Spinal cord (tissue), 10 donors: Measurements from ENCODE around the gene UBAC2. TPM values are rescaled to one million over a fixed set of nuclear protein-coding genes. Genes with fewer than 3 reads are reported as not detected.
A peak's percentile ranks its signal among the peaks of the same experiment; 100 is the strongest.

Experiments used
- DNase-seq, 6 donors: peaks; one replicate each; pipeline versions ENCODE4 v3.0.0 to v3.0.0-alpha.2; 2013 to 2015; ENCODE audit warnings: low spot score in 6 of 6, low read depth in 4 of 6
- H3K27ac ChIP-seq: one replicate; pipeline ENCODE4 v1.5.1; 2013; ENCODE audit warnings: low read depth, low read length, control low read depth
- H3K27me3 ChIP-seq: one replicate; pipeline ENCODE4 v1.6.1; 2013; ENCODE audit warnings: low read length; ENCODE audit not compliant: control insufficient read depth, insufficient read depth
- H3K36me3 ChIP-seq: one replicate; pipeline ENCODE4 v1.6.1; 2013; ENCODE audit warnings: low read length; ENCODE audit not compliant: control insufficient read depth, insufficient read depth
- H3K4me1 ChIP-seq: one replicate; pipeline ENCODE4 v1.6.1; 2013; ENCODE audit warnings: low read length; ENCODE audit not compliant: control insufficient read depth, insufficient read depth
- H3K4me3 ChIP-seq: one replicate; pipeline ENCODE4 v1.5.1; 2013; ENCODE audit warnings: low read depth, low read length, control low read depth
- H3K9me3 ChIP-seq: one replicate; pipeline ENCODE4 v1.6.1; 2013; ENCODE audit warnings: low read length; ENCODE audit not compliant: control insufficient read depth, insufficient read depth
- WGBS: methylation state at CpG from one replicate; pipeline ENCODE4 v1.1.5; 2013; ENCODE audit warnings: missing lambda C conversion rate; ENCODE audit not compliant: insufficient coverage; 5-methylcytosine and 5-hydroxymethylcytosine counted together
- polyA plus RNA-seq, 2 donors: library from polyadenylated mRNA; unstranded; fragments of 120-200 nt; gene quantifications; one replicate each; pipeline ENCODE4 v1.2.1, GENCODE V29; 2013; ENCODE audit not compliant: insufficient read length in 2 of 2
- total RNA-seq, 2 donors: library from RNA; depleted of rRNA in 1 of 2; stranded (reverse); fragments of 120-200 nt in 1 of 2; fragments of >200 nt in 1 of 2; gene quantifications; one replicate each; pipeline versions ENCODE4 v1.2.3 to v1.2.4, GENCODE V29; 2013 to 2014
- donor health status: healthy.

The UBAC2 gene
- total and polyA plus RNA-seq, 4 donors: 37.9 to 60.3 (median 53.8) TPM

DNA sequence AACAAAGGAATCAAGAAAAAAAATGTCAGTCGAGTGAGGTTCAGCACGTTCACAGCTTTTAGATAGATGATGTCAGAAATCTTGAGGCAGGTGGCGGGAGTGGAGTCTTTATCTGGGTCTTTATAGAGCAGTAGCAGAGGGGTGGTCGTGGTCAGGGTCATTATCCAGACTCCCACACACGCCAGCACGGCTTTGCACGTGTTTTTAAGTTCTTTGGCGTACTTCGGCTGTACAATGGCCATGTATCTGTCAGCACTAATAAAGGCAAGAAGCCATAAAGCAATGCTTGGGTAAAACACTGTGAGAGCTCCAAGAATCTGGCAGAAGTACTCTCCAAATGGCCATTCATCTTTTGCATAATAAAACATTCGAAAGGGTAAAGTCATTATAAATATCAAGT, 54.6 kb downstream of the UBAC2 start:
- H3K27me3 ChIP-seq: no peaks in the 10 kb centered on the region
- no peaks in the 10 kb centered on the region for H3K4me1 ChIP-seq
- no peaks in the 10 kb centered on the region for H3K9me3 ChIP-seq
- peak in 1 of 6 donors; percentile 54 for DNase-seq
- WGBS: 59% methylated on average over 9 of the region's 10 CpGs
- H3K4me3 ChIP-seq: no peak overlapping the region
- H3K27ac ChIP-seq: no peak overlapping the region
- no peaks in the 10 kb centered on the region for H3K36me3 ChIP-seq

DNA sequence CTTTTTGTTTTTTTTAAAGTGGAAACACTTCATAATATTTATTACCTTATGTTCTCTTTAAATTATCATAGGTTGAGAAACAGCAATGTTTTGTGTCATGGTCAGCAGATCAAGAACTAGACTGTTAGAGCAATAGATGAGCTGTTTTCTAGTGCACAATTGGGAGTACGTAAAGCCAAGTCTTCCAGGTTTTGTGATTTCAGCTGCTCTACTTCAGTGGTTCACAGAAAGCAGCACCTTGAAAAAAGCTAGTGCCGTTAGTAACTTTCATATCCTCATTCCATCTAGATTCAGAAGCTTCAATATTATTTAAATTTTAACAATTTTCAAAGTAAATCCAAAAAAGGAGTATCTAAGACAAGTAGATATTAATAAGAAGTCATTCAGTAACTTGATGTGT, 55.6 kb downstream of the UBAC2 start:
- Histone ChIP-seq H3K27me3 (no peaks in the 10 kb centered on the region), H3K9me3 (no peaks in the 10 kb centered on the region), H3K4me3 (no peak overlapping the region), H3K27ac (no peak overlapping the region), H3K4me1 (no peaks in the 10 kb centered on the region), H3K36me3 (no peaks in the 10 kb centered on the region)
- peak in 1 of 6 donors; percentile 24 for DNase-seq
- 100% methylated on average over 1 of the region's 2 CpGs for WGBS

DNA sequence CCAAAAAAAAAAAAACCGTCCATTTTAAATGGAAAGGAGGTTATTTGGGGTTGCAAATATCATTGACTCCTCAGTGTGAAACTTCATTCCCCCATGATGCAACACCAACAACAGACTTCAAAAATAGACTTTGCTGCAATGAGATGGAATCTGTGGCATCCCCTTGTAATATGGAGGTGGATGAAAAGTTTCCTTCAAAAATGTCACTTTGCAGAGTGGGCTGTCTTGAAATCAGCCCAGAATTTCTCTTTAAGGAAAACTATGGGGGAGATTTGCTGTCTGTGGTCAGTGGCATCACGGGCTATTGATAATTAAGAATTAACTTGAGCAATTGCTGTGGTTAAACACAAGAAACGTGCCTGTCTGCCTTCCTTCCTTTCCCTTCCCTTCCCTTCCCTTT, 56.1 kb downstream of the UBAC2 start:
- no peaks in the 10 kb centered on the region for H3K9me3 ChIP-seq
- H3K27ac ChIP-seq: no peak overlapping the region
- no peaks in the 10 kb centered on the region for H3K27me3 ChIP-seq
- no peak overlapping the region for H3K4me3 ChIP-seq
- H3K4me1 ChIP-seq: no peaks in the 10 kb centered on the region
- H3K36me3 ChIP-seq: no peaks in the 10 kb centered on the region
- no CpG with 5 or more reads among the region's 3 CpGs for WGBS
- no peak for DNase-seq

DNA sequence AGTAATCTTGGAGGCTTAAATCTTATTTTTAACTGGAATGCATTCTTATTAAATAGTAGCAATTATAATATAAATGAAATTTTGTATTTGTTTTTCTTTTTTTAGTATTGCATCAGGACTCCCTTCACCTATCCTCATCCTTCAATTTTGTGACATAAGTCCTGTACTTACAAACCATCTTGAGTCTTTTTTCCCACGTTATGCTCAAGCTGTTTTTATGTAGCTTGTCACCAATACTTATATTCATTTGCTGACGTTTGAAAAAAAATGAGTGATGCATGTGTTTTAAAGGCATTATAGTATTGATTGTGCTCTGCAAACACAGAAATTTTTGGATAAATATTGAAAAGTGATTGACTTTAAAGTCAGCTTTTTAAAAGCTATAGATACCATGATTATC, 56.6 kb downstream of the UBAC2 start:
- H3K4me3 ChIP-seq: no peak overlapping the region
- H3K9me3 ChIP-seq: no peaks in the 10 kb centered on the region
- no peaks in the 10 kb centered on the region for H3K27me3 ChIP-seq
- no peak for DNase-seq
- H3K4me1 ChIP-seq: no peaks in the 10 kb centered on the region
- H3K36me3 ChIP-seq: no peaks in the 10 kb centered on the region
- WGBS: no CpG with 5 or more reads among the region's 2 CpGs
- H3K27ac ChIP-seq: no peak overlapping the region

DNA sequence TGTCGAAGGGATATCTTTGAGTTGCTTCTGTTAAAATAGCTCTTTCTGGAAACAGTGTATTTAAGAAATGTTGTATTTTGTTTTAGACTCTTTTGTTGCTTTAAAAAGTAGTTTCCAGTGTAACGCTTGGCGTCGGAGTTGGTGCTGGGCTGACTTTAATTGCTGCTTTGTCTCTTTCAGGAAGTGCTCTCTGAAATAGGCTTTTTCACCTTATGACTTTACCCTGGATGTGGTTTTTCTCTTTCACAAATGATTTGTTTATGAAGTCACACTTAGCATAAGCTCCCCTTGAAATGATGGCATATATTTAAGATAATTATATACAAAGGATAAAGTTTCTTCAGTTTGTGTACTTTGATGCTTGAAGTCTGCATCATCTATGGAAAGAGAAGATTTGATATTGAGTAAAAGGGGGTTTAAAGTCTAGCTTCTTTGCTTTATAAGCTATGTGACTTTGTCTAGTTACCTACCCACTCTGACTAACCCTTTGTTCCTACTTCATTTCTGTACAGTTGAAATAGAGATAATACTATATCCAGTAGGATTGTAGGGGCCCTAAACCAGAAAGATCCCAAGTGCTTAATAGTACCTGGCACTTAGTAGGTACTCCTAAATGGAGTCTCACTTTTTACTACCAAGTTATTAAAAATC, 57.7 kb downstream of the UBAC2 start, which contains the start of gene GPR18:
Gene GPR18, minus strand, starts transcription at position 170 of the 651 bp plus-strand sequence. CDS start 2,507 bp downstream, outside the sequence.
- Histone ChIP-seq H3K27me3 (no peaks in the 10 kb centered on the region), H3K36me3 (no peaks in the 10 kb centered on the region), H3K27ac (no peak within 1 kb of the TSS), H3K4me3 (no peak within 1 kb of the TSS), H3K9me3 (no peaks in the 10 kb centered on the region), H3K4me1 (no peaks in the 10 kb centered on the region)
- DNase-seq: no peak
- 52% methylated on average over 3 of the region's 4 CpGs for WGBS

DNA sequence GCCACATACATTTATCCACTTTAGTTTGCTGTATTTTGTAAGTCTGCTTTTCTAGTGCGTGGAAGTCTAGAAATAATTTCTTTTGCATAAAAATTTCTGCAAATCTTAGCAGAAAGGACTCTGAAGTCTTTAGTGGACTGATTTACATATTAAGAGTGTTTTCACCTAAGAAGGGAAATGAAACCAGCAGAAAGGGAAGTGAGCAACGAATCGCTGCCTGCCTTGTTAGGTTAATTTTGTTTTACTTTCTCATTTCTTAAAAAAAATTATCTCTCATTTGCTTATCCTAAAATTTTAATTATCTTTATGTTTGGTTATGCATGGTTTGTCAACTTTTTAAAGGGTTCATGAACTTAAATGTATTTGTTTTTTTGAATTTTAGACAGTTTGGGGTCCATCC, 58.3 kb downstream of the UBAC2 start:
- no peak overlapping the region for H3K4me3 ChIP-seq
- no CpG with 5 or more reads among the region's 3 CpGs for WGBS
- no peak for DNase-seq
- H3K9me3 ChIP-seq: no peaks in the 10 kb centered on the region
- H3K4me1 ChIP-seq: no peaks in the 10 kb centered on the region
- H3K27me3 ChIP-seq: no peaks in the 10 kb centered on the region
- H3K27ac ChIP-seq: no peak overlapping the region
- H3K36me3 ChIP-seq: no peaks in the 10 kb centered on the region

DNA sequence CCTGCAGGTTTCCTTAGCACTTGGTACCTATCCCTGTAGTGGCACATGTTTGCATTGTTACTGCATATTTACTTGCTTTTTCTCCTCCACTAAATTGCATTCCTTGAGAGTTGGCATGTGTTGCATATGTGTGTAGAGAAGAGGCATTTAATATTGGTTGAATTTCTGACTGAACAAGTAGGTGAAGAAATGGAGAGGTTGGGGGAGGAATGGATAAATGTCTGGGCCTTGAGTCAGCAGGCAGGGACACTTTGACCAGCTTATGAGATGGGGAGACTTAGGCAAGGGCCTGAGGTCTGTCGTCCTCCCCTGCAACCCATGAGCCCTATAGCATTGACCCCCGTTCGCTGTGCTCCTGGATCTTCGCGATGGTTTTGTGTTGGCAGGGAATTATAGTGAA, 59.6 kb downstream of the UBAC2 start:
- Histone ChIP-seq H3K9me3 (no peaks in the 10 kb centered on the region), H3K27me3 (no peaks in the 10 kb centered on the region), H3K4me3 (no peak overlapping the region), H3K36me3 (no peaks in the 10 kb centered on the region), H3K4me1 (no peaks in the 10 kb centered on the region), H3K27ac (no peak overlapping the region)
- WGBS: no CpG with 5 or more reads among the region's 5 CpGs
- no peak for DNase-seq

DNA sequence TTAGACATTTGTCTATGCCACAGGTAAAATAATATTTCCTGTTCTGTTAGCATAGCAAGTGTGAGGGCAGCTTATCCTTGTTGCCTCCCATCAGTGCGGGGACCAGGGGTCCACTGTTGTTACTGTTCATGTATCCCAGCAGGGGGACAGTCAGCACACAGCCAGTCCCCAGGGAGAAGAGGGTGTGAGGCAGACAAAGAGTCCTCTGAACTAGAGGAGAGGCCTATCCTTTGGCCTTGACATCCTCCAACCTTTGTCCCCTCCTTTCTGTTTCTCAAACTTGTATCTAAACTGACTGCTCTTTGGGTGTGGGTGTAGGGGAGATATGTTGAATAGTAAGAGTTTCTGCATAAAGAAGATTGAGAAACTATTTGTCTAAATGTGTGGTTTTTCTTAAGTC, 60.4 kb downstream of the UBAC2 start:
- Histone ChIP-seq H3K4me1 (no peaks in the 10 kb centered on the region), H3K27ac (no peak overlapping the region), H3K27me3 (no peaks in the 10 kb centered on the region), H3K36me3 (no peaks in the 10 kb centered on the region), H3K4me3 (no peak overlapping the region), H3K9me3 (no peaks in the 10 kb centered on the region)
- DNase-seq: no peak
- WGBS: 100% methylated on average over 1 of the region's 1 CpG

DNA sequence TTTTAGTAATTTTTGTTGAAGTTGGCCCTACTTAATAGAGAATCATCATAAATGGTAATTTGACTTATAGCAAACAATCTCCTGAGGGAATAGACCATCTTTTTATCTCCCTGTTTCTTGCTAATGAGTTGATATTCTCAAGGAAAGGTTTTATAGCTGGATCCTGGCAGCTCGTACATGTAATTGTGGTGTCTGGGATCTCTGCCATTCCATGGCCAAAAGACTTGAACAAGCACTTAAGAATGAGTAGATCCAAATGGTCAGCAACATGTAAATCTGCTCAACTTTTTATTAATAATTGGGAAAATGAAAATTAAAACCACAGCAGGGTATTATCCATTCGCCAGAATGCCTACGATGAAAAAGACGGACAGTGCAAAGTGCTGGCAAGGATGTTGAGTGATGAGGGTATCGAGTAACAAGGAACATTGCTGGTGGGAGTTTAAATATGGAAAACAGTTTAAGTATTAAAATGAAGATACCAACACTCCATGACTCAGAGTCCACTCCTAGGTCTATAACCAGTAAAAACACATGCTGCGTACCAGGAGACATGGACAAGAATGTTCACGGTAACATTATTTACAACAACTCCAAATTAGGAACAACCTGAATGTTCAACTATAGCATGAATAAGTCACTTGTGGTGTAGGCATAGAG, 62.6 kb downstream of the UBAC2 start:
- Histone ChIP-seq H3K9me3 (no peaks in the 10 kb centered on the region), H3K4me1 (no peaks in the 10 kb centered on the region), H3K36me3 (peaks cover 3% of the 10 kb centered on the region), H3K4me3 (no peak overlapping the region), H3K27ac (no peak overlapping the region), H3K27me3 (no peaks in the 10 kb centered on the region)
- DNase-seq: peak in 1 of 6 donors; percentile 19
- 78% methylated on average over 3 of the region's 7 CpGs for WGBS

DNA sequence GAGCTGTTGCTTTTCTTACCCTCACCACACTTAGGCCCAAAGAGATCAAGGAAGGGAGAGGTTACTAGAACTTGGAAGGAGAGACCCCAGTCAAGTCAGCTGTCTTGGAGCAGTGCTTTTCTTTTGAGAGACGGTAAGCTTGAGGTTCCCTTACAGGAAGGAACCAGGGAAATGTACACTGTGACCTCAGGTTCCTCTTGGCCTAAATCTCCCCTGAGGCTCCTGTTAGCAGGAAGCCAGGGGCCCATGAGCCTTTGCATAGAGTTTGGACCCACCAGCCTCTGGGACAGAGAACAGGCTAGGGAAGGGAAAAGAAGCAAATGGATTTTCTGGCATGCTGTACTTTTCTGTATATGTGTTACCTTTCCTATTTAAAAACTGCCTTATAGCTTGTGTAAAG, 63.4 kb downstream of the UBAC2 start:
- Histone ChIP-seq H3K27ac (no peak overlapping the region), H3K36me3 (peaks cover 3% of the 10 kb centered on the region), H3K4me3 (no peak overlapping the region), H3K9me3 (no peaks in the 10 kb centered on the region), H3K27me3 (no peaks in the 10 kb centered on the region), H3K4me1 (no peaks in the 10 kb centered on the region)
- no peak for DNase-seq
- WGBS: 71% methylated on average over 1 of the region's 1 CpG
